Epithelial cell of proximal tubule (primary cell): ENCODE results near the gene RAB40C. TPM values are rescaled to one million over a fixed set of nuclear protein-coding genes. Genes with fewer than 3 reads are reported as not detected.

Source experiments
- DNase-seq: peaks from one replicate; pipeline ENCODE4 v3.0.0-alpha.2; 2011; ENCODE audit warnings: low read depth
- H3K4me3 ChIP-seq: 2 replicates; pipeline ENCODE4 v1.5.1; 2011; ENCODE audit warnings: low read depth, mild to moderate bottlenecking, low read length
- CTCF ChIP-seq: conservative IDR thresholded peaks from 2 replicates; pipeline ENCODE4 v1.5.1; 2012; ENCODE audit warnings: low read depth, mild to moderate bottlenecking, low read length
- total RNA-seq: library from RNA; depleted of rRNA; stranded (reverse); fragments of >200 nt; gene quantifications from 2 replicates; pipeline ENCODE4 v1.2.3, GENCODE V29; 2015

Gene RAB40C
- total RNA-seq, 1 donor from 2014 or later: 9.9 TPM

GRCh38 chr16:549544-550263, 40.2 kb upstream of the RAB40C start:
- H3K4me3 ChIP-seq: no peak overlapping the region
- DNase-seq: no peak
- TF ChIP-seq CTCF: peak; percentile 25

- no peak for TF ChIP-seq CTCF
- H3K4me3 ChIP-seq: no peak overlapping the region
These were observed 38.7 kb upstream of the RAB40C start for GRCh38 chr16:551210-551609.

GRCh38 chr16:552171-552570, 37.7 kb upstream of the RAB40C start:
- TF ChIP-seq CTCF: no peak
- H3K4me3 ChIP-seq: no peak overlapping the region
- DNase-seq: no peak

More at GRCh38 chr16:551210-551609, 38.7 kb upstream of the RAB40C start:
- no peak for DNase-seq

- no peak overlapping the region for H3K4me3 ChIP-seq
- no peak for TF ChIP-seq CTCF
- DNase-seq: no peak
These were observed 36.1 kb upstream of the RAB40C start for GRCh38 chr16:553601-554296.

- no peak for DNase-seq
- TF ChIP-seq CTCF: no peak
- no peak overlapping the region for H3K4me3 ChIP-seq
These were observed 35.6 kb upstream of the RAB40C start for GRCh38 chr16:554297-554621.

- no peak overlapping the region for H3K4me3 ChIP-seq
- no peak for DNase-seq
These were observed 35.1 kb upstream of the RAB40C start for GRCh38 chr16:554640-555365.

More at GRCh38 chr16:554640-555365, 35.1 kb upstream of the RAB40C start:
- TF ChIP-seq CTCF: no peak
